ENCODE data around the gene CTNNA3.

CTNNA3 gene

GRCh38 chr10:67492317-67493019, 203.5 kb downstream of the CTNNA3 start:
- H3K4me3 ChIP-seq (ENCODE audit: insufficient read depth, low read depth, low read length, poor library complexity, severe bottlenecking), result no peak overlapping the region
- no peaks in the 10 kb centered on the region for H3K27me3 ChIP-seq (replicated peaks; ENCODE audit: control insufficient read depth, insufficient read depth, low read length, poor library complexity, severe bottlenecking)
- DNase-seq, result no peak
- no peak overlapping the region for H3K27ac ChIP-seq (ENCODE audit: insufficient read depth, low read length, poor library complexity, severe bottlenecking)
- no peaks in the 10 kb centered on the region for H3K36me3 ChIP-seq (ENCODE audit: control insufficient read depth, insufficient read depth, low read length)
- H3K9me3 ChIP-seq (ENCODE audit: control insufficient read depth, low read length), result no peaks in the 10 kb centered on the region
- no peaks in the 10 kb centered on the region for H3K4me1 ChIP-seq (ENCODE audit: control insufficient read depth, insufficient read depth, low read length, poor library complexity, severe bottlenecking)

- H3K4me3 ChIP-seq (ENCODE audit: insufficient read depth, low read depth, low read length, poor library complexity, severe bottlenecking), result no peak overlapping the region
- no peaks in the 10 kb centered on the region for H3K4me1 ChIP-seq (ENCODE audit: control insufficient read depth, insufficient read depth, low read length, poor library complexity, severe bottlenecking)
These were observed 207.9 kb downstream of the CTNNA3 start for GRCh38 chr10:67487906-67488619.

GRCh38 chr10:67487199-67487598, 208.8 kb downstream of the CTNNA3 start:
- Histone ChIP-seq H3K36me3 (ENCODE audit: control insufficient read depth, insufficient read depth, low read length) (no peaks in the 10 kb centered on the region), H3K27ac (ENCODE audit: insufficient read depth, low read length, poor library complexity, severe bottlenecking) (no peak overlapping the region), H3K9me3 (ENCODE audit: control insufficient read depth, low read length) (no peaks in the 10 kb centered on the region), H3K27me3 (replicated peaks; ENCODE audit: control insufficient read depth, insufficient read depth, low read length, poor library complexity, severe bottlenecking) (no peaks in the 10 kb centered on the region), H3K4me1 (ENCODE audit: control insufficient read depth, insufficient read depth, low read length, poor library complexity, severe bottlenecking) (no peaks in the 10 kb centered on the region), H3K4me3 (ENCODE audit: insufficient read depth, low read depth, low read length, poor library complexity, severe bottlenecking) (no peak overlapping the region)
- DNase-seq, result no peak

More at GRCh38 chr10:67487906-67488619, 207.9 kb downstream of the CTNNA3 start:
- Histone ChIP-seq H3K36me3 (ENCODE audit: control insufficient read depth, insufficient read depth, low read length) (no peaks in the 10 kb centered on the region), H3K27me3 (replicated peaks; ENCODE audit: control insufficient read depth, insufficient read depth, low read length, poor library complexity, severe bottlenecking) (no peaks in the 10 kb centered on the region), H3K9me3 (ENCODE audit: control insufficient read depth, low read length) (no peaks in the 10 kb centered on the region), H3K27ac (ENCODE audit: insufficient read depth, low read length, poor library complexity, severe bottlenecking) (no peak overlapping the region)
- DNase-seq, result no peak

- no peak for DNase-seq
- Histone ChIP-seq H3K9me3 (ENCODE audit: control insufficient read depth, low read length) (no peaks in the 10 kb centered on the region), H3K27ac (ENCODE audit: insufficient read depth, low read length, poor library complexity, severe bottlenecking) (no peak overlapping the region), H3K36me3 (ENCODE audit: control insufficient read depth, insufficient read depth, low read length) (no peaks in the 10 kb centered on the region), H3K27me3 (replicated peaks; ENCODE audit: control insufficient read depth, insufficient read depth, low read length, poor library complexity, severe bottlenecking) (no peaks in the 10 kb centered on the region), H3K4me1 (ENCODE audit: control insufficient read depth, insufficient read depth, low read length, poor library complexity, severe bottlenecking) (no peaks in the 10 kb centered on the region), H3K4me3 (ENCODE audit: insufficient read depth, low read depth, low read length, poor library complexity, severe bottlenecking) (no peak overlapping the region)
These were observed 218.1 kb downstream of the CTNNA3 start for GRCh38 chr10:67477868-67478267.

GRCh38 chr10:67476201-67476600, 219.8 kb downstream of the CTNNA3 start:
- DNase-seq, result no peak
- Histone ChIP-seq H3K27me3 (replicated peaks; ENCODE audit: control insufficient read depth, insufficient read depth, low read length, poor library complexity, severe bottlenecking) (no peaks in the 10 kb centered on the region), H3K36me3 (ENCODE audit: control insufficient read depth, insufficient read depth, low read length) (no peaks in the 10 kb centered on the region), H3K9me3 (ENCODE audit: control insufficient read depth, low read length) (no peaks in the 10 kb centered on the region), H3K4me1 (ENCODE audit: control insufficient read depth, insufficient read depth, low read length, poor library complexity, severe bottlenecking) (no peaks in the 10 kb centered on the region), H3K27ac (ENCODE audit: insufficient read depth, low read length, poor library complexity, severe bottlenecking) (no peak overlapping the region), H3K4me3 (ENCODE audit: insufficient read depth, low read depth, low read length, poor library complexity, severe bottlenecking) (no peak overlapping the region)

GRCh38 chr10:67473850-67474633, 222.0 kb downstream of the CTNNA3 start:
- H3K27me3 ChIP-seq (replicated peaks; ENCODE audit: control insufficient read depth, insufficient read depth, low read length, poor library complexity, severe bottlenecking), result no peaks in the 10 kb centered on the region
- no peak overlapping the region for H3K27ac ChIP-seq (ENCODE audit: insufficient read depth, low read length, poor library complexity, severe bottlenecking)
- DNase-seq, result no peak
- H3K4me3 ChIP-seq (ENCODE audit: insufficient read depth, low read depth, low read length, poor library complexity, severe bottlenecking), result no peak overlapping the region
- H3K4me1 ChIP-seq (ENCODE audit: control insufficient read depth, insufficient read depth, low read length, poor library complexity, severe bottlenecking), result no peaks in the 10 kb centered on the region
- no peaks in the 10 kb centered on the region for H3K9me3 ChIP-seq (ENCODE audit: control insufficient read depth, low read length)
- no peaks in the 10 kb centered on the region for H3K36me3 ChIP-seq (ENCODE audit: control insufficient read depth, insufficient read depth, low read length)

GRCh38 chr10:67471022-67471421, 225.0 kb downstream of the CTNNA3 start:
- no peak overlapping the region for H3K4me3 ChIP-seq (ENCODE audit: insufficient read depth, low read depth, low read length, poor library complexity, severe bottlenecking)
- H3K4me1 ChIP-seq (ENCODE audit: control insufficient read depth, insufficient read depth, low read length, poor library complexity, severe bottlenecking), result no peaks in the 10 kb centered on the region
- DNase-seq, result no peak
- no peak overlapping the region for H3K27ac ChIP-seq (ENCODE audit: insufficient read depth, low read length, poor library complexity, severe bottlenecking)
- no peaks in the 10 kb centered on the region for H3K27me3 ChIP-seq (replicated peaks; ENCODE audit: control insufficient read depth, insufficient read depth, low read length, poor library complexity, severe bottlenecking)
- H3K9me3 ChIP-seq (ENCODE audit: control insufficient read depth, low read length), result no peaks in the 10 kb centered on the region
- H3K36me3 ChIP-seq (ENCODE audit: control insufficient read depth, insufficient read depth, low read length), result no peaks in the 10 kb centered on the region

- Histone ChIP-seq H3K4me3 (ENCODE audit: insufficient read depth, low read depth, low read length, poor library complexity, severe bottlenecking) (no peak overlapping the region), H3K9me3 (ENCODE audit: control insufficient read depth, low read length) (no peaks in the 10 kb centered on the region), H3K36me3 (ENCODE audit: control insufficient read depth, insufficient read depth, low read length) (no peaks in the 10 kb centered on the region), H3K27ac (ENCODE audit: insufficient read depth, low read length, poor library complexity, severe bottlenecking) (no peak overlapping the region), H3K27me3 (replicated peaks; ENCODE audit: control insufficient read depth, insufficient read depth, low read length, poor library complexity, severe bottlenecking) (no peaks in the 10 kb centered on the region), H3K4me1 (ENCODE audit: control insufficient read depth, insufficient read depth, low read length, poor library complexity, severe bottlenecking) (no peaks in the 10 kb centered on the region)
- DNase-seq, result no peak
These were observed 231.7 kb downstream of the CTNNA3 start for GRCh38 chr10:67464278-67464677.

- H3K36me3 ChIP-seq (ENCODE audit: control insufficient read depth, insufficient read depth, low read length), result no peaks in the 10 kb centered on the region
- no peak overlapping the region for H3K27ac ChIP-seq (ENCODE audit: insufficient read depth, low read length, poor library complexity, severe bottlenecking)
- DNase-seq, result no peak
- no peaks in the 10 kb centered on the region for H3K9me3 ChIP-seq (ENCODE audit: control insufficient read depth, low read length)
- no peaks in the 10 kb centered on the region for H3K27me3 ChIP-seq (replicated peaks; ENCODE audit: control insufficient read depth, insufficient read depth, low read length, poor library complexity, severe bottlenecking)
- no peaks in the 10 kb centered on the region for H3K4me1 ChIP-seq (ENCODE audit: control insufficient read depth, insufficient read depth, low read length, poor library complexity, severe bottlenecking)
- no peak overlapping the region for H3K4me3 ChIP-seq (ENCODE audit: insufficient read depth, low read depth, low read length, poor library complexity, severe bottlenecking)
These were observed 243.1 kb downstream of the CTNNA3 start for GRCh38 chr10:67452892-67453291.
